BE2C (cell line): ENCODE measurements around the gene LRRC37B.
"Not testable (repeated sequence)": the region's sequence is repeated elsewhere in the genome, so short reads cannot be mapped to it uniquely, and the experiment has no call there.

Source experiments
- DNase-seq: peaks from one replicate; pipeline ENCODE4 v3.0.0-alpha.2; 2020
- H3K27me3 ChIP-seq: fragments of 250-450 bp; sonication (Bioruptor Pico); 2 replicates; pipeline ENCODE4 v1.5.1; 2020; ENCODE audit warnings: mild to moderate bottlenecking
- H3K36me3 ChIP-seq: fragments of 250-450 bp; sonication (Bioruptor Pico); 2 replicates; pipeline ENCODE4 v1.5.1; 2020; ENCODE audit warnings: mild to moderate bottlenecking
- H3K4me1 ChIP-seq: fragments of 250-450 bp; sonication (Bioruptor Pico); 2 replicates; pipeline ENCODE4 v1.5.1; 2020
- H3K4me3 ChIP-seq: 2 replicates; pipeline ENCODE4 v1.5.1; 2011; ENCODE audit warnings: low read depth, low read length
- H3K9me3 ChIP-seq: fragments of 250-450 bp; sonication (Bioruptor Pico); 2 replicates; pipeline ENCODE4 v1.5.1; 2020
- TF ChIP-seq, protein P1 (sequence below): IDR thresholded peaks from 2 replicates; pipeline ENCODE4 v1.5.1; 2012; ENCODE audit warnings: mild to moderate bottlenecking, low read depth, low read length

LRRC37B gene

DNA sequence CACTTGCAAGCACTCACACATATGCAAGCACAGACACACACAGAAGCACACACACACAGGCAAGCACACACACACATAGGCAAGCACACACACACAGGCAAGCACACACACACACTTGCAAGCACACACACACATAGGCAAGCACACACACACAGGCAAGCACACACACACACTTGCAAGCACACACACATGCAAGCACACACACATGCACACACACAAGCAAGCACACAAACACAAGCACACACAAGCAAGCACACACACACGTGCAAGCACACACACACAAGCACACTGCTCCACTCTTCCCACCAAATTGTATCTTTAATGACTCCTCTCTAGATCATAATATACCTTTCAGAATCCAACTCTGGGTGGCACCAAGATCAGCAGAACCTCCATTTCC lies 84.9 kb downstream of the LRRC37B start:
- H3K36me3 ChIP-seq, H3K27me3 ChIP-seq, H3K9me3 ChIP-seq, DNase-seq, H3K4me3 ChIP-seq, H3K4me1 ChIP-seq: not testable (repeated sequence)

DNA sequence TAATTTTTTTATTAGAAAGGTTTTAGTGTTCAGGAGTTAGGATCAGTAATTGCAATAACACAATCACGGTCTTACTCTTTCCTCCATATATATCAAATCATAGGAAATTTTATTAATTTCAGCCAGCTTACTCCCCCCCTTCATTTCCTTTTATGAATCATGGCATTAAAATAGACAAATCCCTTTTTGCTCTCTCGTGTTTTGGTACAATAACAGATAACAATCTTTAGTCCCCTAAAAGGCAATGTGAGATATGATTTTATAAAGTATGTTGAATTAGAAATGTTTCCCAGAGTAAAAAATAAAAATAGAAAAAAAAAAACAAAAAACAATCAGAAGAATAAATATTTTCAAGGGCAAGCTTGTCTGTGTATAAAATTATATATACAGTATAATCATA lies 92.5 kb downstream of the LRRC37B start:
- TF ChIP-seq, protein P1, sequence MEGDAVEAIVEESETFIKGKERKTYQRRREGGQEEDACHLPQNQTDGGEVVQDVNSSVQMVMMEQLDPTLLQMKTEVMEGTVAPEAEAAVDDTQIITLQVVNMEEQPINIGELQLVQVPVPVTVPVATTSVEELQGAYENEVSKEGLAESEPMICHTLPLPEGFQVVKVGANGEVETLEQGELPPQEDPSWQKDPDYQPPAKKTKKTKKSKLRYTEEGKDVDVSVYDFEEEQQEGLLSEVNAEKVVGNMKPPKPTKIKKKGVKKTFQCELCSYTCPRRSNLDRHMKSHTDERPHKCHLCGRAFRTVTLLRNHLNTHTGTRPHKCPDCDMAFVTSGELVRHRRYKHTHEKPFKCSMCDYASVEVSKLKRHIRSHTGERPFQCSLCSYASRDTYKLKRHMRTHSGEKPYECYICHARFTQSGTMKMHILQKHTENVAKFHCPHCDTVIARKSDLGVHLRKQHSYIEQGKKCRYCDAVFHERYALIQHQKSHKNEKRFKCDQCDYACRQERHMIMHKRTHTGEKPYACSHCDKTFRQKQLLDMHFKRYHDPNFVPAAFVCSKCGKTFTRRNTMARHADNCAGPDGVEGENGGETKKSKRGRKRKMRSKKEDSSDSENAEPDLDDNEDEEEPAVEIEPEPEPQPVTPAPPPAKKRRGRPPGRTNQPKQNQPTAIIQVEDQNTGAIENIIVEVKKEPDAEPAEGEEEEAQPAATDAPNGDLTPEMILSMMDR: no peak
- H3K9me3 ChIP-seq: no peaks in the 10 kb centered on the region

DNA sequence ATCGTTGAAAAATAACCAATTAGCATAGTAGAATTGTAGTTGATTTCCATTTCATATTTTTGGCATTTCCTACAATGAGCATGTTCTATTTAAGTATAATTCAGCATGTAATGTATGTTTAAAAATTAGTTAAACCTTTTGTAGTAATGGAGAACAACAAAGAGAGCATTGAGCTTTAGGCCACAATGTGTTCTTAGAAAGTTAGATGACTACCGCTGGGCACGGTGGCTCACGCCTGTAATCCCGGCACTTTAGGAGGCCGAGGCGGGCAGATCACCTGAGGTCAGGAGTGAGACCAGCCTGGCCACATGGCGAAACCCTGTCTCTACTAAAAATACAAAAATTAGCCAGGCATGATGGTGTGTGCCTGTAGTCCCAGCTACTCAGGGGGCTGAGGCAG lies 93.1 kb downstream of the LRRC37B start:
- not testable (repeated sequence) for H3K36me3 ChIP-seq, H3K27me3 ChIP-seq, H3K4me1 ChIP-seq, DNase-seq, H3K4me3 ChIP-seq, H3K9me3 ChIP-seq

More for the DNA sequence above, 92.5 kb downstream of the LRRC37B start:
- no peaks in the 10 kb centered on the region for H3K27me3 ChIP-seq
- no peaks in the 10 kb centered on the region for H3K36me3 ChIP-seq
- DNase-seq: no peak
- H3K4me3 ChIP-seq: no peak overlapping the region
- no peaks in the 10 kb centered on the region for H3K4me1 ChIP-seq

DNA sequence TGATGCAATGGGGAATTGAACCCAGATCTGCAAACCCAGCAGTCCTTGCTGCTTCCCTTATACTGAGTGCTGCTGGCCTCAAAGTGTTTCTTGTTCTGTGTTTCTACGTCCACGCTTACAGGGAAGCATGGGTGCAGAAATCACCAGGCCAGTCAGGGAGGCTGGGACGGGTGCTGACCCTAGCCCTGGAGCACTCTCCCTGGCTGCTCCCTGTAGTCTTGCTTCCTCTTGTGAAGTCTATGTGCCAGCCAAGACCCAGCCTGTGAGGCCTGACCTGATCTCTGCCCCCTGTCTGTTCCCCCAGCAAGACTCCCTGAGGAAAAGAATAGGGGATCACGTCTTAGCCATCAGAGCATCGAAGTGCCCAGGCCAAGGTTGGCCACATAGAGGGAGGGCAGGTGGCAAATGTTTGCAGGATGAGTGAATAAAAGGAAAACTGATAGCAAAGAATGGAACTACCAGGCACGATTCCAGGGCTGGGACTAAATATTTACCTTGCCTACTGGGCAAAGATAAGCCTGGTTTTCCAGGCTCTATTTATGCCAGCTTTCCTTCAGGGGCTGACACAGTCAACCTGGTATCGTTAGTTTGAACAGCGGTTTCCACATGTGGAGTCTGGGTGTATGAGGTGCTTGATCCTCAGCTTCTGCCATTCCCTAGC lies 93.9 kb downstream of the LRRC37B start:
- no peak for DNase-seq
- TF ChIP-seq, protein P1: no peak
- no peaks in the 10 kb centered on the region for H3K36me3 ChIP-seq

DNA sequence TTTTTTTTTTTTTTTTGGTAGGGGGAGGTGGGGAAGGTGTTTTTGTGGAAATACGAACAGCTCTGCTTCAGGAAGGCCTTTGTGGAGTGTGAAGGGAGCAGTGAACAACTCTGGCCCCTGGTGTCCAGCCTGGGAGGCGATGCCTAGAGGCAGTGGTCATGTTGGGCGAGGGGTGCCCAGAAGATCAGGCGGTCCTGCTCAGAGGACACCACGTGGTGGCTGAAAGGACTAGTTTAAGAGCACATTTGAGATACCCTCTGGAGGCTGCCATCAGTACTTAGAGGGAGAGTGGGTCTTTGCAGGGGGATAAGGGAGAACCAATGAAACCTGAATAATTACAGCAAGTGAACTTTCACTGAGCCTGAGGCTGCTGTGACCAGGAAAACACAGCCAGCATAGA lies 95.0 kb downstream of the LRRC37B start:
- TF ChIP-seq, protein P1: no peak
- H3K4me1 ChIP-seq: no peaks in the 10 kb centered on the region
- H3K27me3 ChIP-seq: no peaks in the 10 kb centered on the region
- H3K9me3 ChIP-seq: no peaks in the 10 kb centered on the region
- H3K4me3 ChIP-seq: no peak overlapping the region
- DNase-seq: no peak
- H3K36me3 ChIP-seq: no peaks in the 10 kb centered on the region

More for the DNA sequence above, 93.9 kb downstream of the LRRC37B start:
- Histone ChIP-seq H3K27me3 (no peaks in the 10 kb centered on the region), H3K4me1 (no peaks in the 10 kb centered on the region), H3K4me3 (no peak overlapping the region), H3K9me3 (no peaks in the 10 kb centered on the region)

DNA sequence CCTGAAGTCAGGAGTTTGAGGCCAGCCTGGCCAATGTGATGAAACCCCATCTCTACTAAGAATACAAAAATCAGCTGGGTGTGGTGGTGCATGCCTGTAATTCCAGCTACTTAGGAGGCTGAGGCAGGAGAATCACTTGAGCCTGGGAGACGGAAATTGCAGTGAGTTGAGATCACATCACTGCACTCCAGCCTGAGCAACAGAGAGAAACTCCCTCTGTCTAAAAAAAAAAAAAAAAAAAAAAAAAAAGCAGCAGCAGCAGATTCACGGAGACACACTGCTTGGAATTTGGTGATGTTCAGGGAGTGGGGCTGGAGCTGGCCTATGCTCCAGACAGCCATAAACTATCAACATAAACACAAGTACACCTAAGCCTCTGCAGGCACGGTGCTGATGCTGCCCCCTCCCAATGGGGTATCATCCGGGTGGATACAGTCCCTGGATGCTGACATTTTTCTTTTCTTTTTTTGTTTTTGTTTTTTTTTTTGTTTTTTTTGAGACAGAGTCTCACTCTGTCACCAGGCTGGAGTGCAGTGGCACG lies 95.5 kb downstream of the LRRC37B start:
- no peaks in the 10 kb centered on the region for H3K36me3 ChIP-seq
- no peaks in the 10 kb centered on the region for H3K27me3 ChIP-seq
- no peak for DNase-seq
- TF ChIP-seq, protein P1: no peak
- H3K4me1 ChIP-seq: no peaks in the 10 kb centered on the region
- H3K4me3 ChIP-seq: no peak overlapping the region
- H3K9me3 ChIP-seq: no peaks in the 10 kb centered on the region
